Neural cell (in vitro differentiated cells): ENCODE data around the gene CRYGA. TPM values are rescaled to one million over a fixed set of nuclear protein-coding genes. Genes with fewer than 3 reads are reported as not detected.

Experiments used
- H2AFZ ChIP-seq: fragments of 200-600, 300-800 bp; sonication (generic), shearing (Covaris generic); 2 replicates; pipeline ENCODE4 v1.6.0; 2014; ENCODE audit warnings: low read depth, mild to moderate bottlenecking, antibody characterized with exemption, low read length, moderate library complexity
- H3F3A ChIP-seq: fragments of 200-600 bp; shearing (Covaris generic); 2 replicates; pipeline ENCODE4 v1.6.1; 2016; ENCODE audit warnings: mild to moderate bottlenecking, moderate library complexity, mixed read lengths, antibody characterized with exemption, low read length; ENCODE audit not compliant: insufficient read depth, poor library complexity, severe bottlenecking
- H3K27ac ChIP-seq: fragments of 200-600, 300-800 bp; sonication (generic), shearing (Covaris generic); 2 replicates; pipeline ENCODE4 v1.5.1; 2014; ENCODE audit warnings: mild to moderate bottlenecking, low read length, moderate library complexity
- H3K27me3 ChIP-seq: fragments of 300-800, 200-600 bp; sonication (generic), shearing (Covaris generic); 2 replicates; pipeline ENCODE4 v1.6.0; 2014; ENCODE audit warnings: mild to moderate bottlenecking, low read depth, low read length, moderate library complexity; ENCODE audit not compliant: insufficient read depth
- H3K36me3 ChIP-seq: fragments of 300-800, 200-600 bp; sonication (generic), shearing (Covaris generic); 2 replicates; pipeline ENCODE4 v1.5.1; 2014; ENCODE audit warnings: mild to moderate bottlenecking, antibody characterized with exemption, low read length, moderate library complexity; ENCODE audit not compliant: insufficient read depth
- H3K4me2 ChIP-seq: fragments of 300-800, 200-600 bp; sonication (generic), shearing (Covaris generic); 2 replicates; pipeline ENCODE4 v1.6.0; 2014; ENCODE audit warnings: mild to moderate bottlenecking, low read length
- H3K4me3 ChIP-seq: fragments of 300-800, 200-600 bp; sonication (generic), shearing (Covaris generic); 2 replicates; pipeline ENCODE4 v1.5.1; 2014; ENCODE audit warnings: mild to moderate bottlenecking, low read length, moderate library complexity
- H3K79me2 ChIP-seq: fragments of 200-600 bp; shearing (Covaris generic); replicated peaks from 2 replicates; pipeline ENCODE4 v1.6.0; 2014; ENCODE audit warnings: mild to moderate bottlenecking, low read length, moderate library complexity; ENCODE audit not compliant: insufficient read depth
- H3K9ac ChIP-seq: fragments of 300-800, 200-600 bp; sonication (generic), shearing (Covaris generic); 2 replicates; pipeline ENCODE4 v1.6.1; 2016; ENCODE audit warnings: mild to moderate bottlenecking, low read length, mixed read lengths
- H3K9me2 ChIP-seq: fragments of 200-600 bp; shearing (Covaris generic); 2 replicates; pipeline ENCODE4 v1.6.1; 2016; ENCODE audit warnings: mild to moderate bottlenecking, low read length, mixed read lengths; ENCODE audit not compliant: insufficient read depth
- H3K9me3 ChIP-seq: fragments of 200-600, 300-800 bp; sonication (generic), shearing (Covaris generic); 2 replicates; pipeline ENCODE4 v1.6.1; 2016; ENCODE audit warnings: mild to moderate bottlenecking, mixed run types, low read length, moderate library complexity, mixed read lengths
- H4K20me1 ChIP-seq: fragments of 200-600 bp; shearing (Covaris generic); 2 replicates; pipeline ENCODE4 v1.6.1; 2016; ENCODE audit warnings: mild to moderate bottlenecking, mixed run types; ENCODE audit not compliant: insufficient read depth
- EP300 ChIP-seq: fragments of 450-650 bp; conservative IDR thresholded peaks from 2 replicates; pipeline ENCODE4 v1.6.1; 2014; ENCODE audit warnings: antibody characterized with exemption, mild to moderate bottlenecking, moderate library complexity; ENCODE audit not compliant: poor library complexity, severe bottlenecking
- EZH2 ChIP-seq: fragments of 200-600, 300-800 bp; shearing (Covaris generic), sonication (generic); IDR thresholded peaks from 2 replicates; pipeline ENCODE4 v1.6.1; 2014; ENCODE audit warnings: antibody characterized with exemption, low read length, borderline replicate concordance, mild to moderate bottlenecking; ENCODE audit not compliant: insufficient read depth, poor library complexity, severe bottlenecking
- MXI1 ChIP-seq: fragments of 450-650 bp; conservative IDR thresholded peaks from 2 replicates; pipeline ENCODE4 v1.6.1; 2014; ENCODE audit warnings: antibody characterized with exemption, mild to moderate bottlenecking; ENCODE audit not compliant: poor library complexity, severe bottlenecking
- POLR2AphosphoS5 ChIP-seq: IDR thresholded peaks from 2 replicates; pipeline ENCODE4 v1.6.1; 2012
- RAD21 ChIP-seq: fragments of 450-650 bp; conservative IDR thresholded peaks from 2 replicates; pipeline ENCODE4 v1.6.1; 2014; ENCODE audit warnings: antibody characterized with exemption, mild to moderate bottlenecking, moderate library complexity
- SMC3 ChIP-seq: fragments of 450-650 bp; conservative IDR thresholded peaks from 2 replicates; pipeline ENCODE4 v1.6.1; 2014; ENCODE audit warnings: antibody characterized with exemption, mild to moderate bottlenecking, moderate library complexity; ENCODE audit not compliant: poor library complexity
- TAF1 ChIP-seq: IDR thresholded peaks from 2 replicates; pipeline ENCODE4 v1.6.1; 2012; ENCODE audit warnings: low read depth
- polyA plus RNA-seq: library from polyadenylated mRNA; depleted of rRNA; stranded (reverse); fragments of >200 nt; gene quantifications from 2 replicates; pipeline ENCODE4 v1.2.3, GENCODE V29; 2014
- TF ChIP-seq, protein P1 (sequence below): IDR thresholded peaks from 2 replicates; pipeline ENCODE4 v1.6.1; 2012; ENCODE audit warnings: borderline replicate concordance
- TF ChIP-seq, protein P2 (sequence below): fragments of 450-650 bp; IDR thresholded peaks from 2 replicates; pipeline ENCODE4 v1.5.1; 2014; ENCODE audit warnings: antibody characterized with exemption, mild to moderate bottlenecking, moderate library complexity; ENCODE audit not compliant: poor library complexity, severe bottlenecking

Gene CRYGA
- polyA plus RNA-seq, 1 donor from 2014 or later = not detected

DNA sequence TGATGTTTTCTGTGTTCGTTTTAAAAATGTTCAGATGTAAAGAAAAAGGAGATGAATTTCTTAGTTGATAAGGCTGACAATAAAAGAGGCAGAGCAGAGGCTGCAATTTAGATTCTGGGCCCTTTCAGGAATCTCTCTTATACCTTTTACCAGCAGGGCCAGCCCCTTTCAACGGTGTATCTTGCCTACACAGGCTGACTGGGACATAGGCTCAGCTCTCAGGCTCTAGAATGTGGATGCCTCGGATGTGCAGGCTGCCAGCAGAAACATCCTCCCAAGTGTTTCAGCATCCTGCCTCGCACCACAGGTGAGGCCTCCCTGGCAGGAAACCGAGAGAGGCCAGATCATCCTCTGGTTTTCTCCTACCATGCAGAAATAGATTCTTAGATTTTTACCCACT is 23.1 kb upstream of the CRYGA start:
- Histone ChIP-seq H3K27me3 (no peaks in the 10 kb centered on the region), H3K9me2 (no peaks in the 10 kb centered on the region), H3K4me2 (peak overlapping the region; percentile 17), H3K9me3 (no peaks in the 10 kb centered on the region), H3K27ac (no peak overlapping the region), H3K9ac (no peak overlapping the region), H2AFZ (no peak overlapping the region), H3K4me3 (peak overlapping the region; percentile 51), H3K79me2 (peaks cover 3% of the 10 kb centered on the region), H3F3A (no peaks in the 10 kb centered on the region), H4K20me1 (no peaks in the 10 kb centered on the region), H3K36me3 (no peaks in the 10 kb centered on the region)
- TF ChIP-seq EZH2 (no peak), SMC3 (no peak), POLR2AphosphoS5 (no peak), EP300 (no peak), MXI1 (no peak), RAD21 (no peak), TAF1 (no peak)
- TF ChIP-seq, protein P1, sequence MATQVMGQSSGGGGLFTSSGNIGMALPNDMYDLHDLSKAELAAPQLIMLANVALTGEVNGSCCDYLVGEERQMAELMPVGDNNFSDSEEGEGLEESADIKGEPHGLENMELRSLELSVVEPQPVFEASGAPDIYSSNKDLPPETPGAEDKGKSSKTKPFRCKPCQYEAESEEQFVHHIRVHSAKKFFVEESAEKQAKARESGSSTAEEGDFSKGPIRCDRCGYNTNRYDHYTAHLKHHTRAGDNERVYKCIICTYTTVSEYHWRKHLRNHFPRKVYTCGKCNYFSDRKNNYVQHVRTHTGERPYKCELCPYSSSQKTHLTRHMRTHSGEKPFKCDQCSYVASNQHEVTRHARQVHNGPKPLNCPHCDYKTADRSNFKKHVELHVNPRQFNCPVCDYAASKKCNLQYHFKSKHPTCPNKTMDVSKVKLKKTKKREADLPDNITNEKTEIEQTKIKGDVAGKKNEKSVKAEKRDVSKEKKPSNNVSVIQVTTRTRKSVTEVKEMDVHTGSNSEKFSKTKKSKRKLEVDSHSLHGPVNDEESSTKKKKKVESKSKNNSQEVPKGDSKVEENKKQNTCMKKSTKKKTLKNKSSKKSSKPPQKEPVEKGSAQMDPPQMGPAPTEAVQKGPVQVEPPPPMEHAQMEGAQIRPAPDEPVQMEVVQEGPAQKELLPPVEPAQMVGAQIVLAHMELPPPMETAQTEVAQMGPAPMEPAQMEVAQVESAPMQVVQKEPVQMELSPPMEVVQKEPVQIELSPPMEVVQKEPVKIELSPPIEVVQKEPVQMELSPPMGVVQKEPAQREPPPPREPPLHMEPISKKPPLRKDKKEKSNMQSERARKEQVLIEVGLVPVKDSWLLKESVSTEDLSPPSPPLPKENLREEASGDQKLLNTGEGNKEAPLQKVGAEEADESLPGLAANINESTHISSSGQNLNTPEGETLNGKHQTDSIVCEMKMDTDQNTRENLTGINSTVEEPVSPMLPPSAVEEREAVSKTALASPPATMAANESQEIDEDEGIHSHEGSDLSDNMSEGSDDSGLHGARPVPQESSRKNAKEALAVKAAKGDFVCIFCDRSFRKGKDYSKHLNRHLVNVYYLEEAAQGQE = no peak
- TF ChIP-seq, protein P2, sequence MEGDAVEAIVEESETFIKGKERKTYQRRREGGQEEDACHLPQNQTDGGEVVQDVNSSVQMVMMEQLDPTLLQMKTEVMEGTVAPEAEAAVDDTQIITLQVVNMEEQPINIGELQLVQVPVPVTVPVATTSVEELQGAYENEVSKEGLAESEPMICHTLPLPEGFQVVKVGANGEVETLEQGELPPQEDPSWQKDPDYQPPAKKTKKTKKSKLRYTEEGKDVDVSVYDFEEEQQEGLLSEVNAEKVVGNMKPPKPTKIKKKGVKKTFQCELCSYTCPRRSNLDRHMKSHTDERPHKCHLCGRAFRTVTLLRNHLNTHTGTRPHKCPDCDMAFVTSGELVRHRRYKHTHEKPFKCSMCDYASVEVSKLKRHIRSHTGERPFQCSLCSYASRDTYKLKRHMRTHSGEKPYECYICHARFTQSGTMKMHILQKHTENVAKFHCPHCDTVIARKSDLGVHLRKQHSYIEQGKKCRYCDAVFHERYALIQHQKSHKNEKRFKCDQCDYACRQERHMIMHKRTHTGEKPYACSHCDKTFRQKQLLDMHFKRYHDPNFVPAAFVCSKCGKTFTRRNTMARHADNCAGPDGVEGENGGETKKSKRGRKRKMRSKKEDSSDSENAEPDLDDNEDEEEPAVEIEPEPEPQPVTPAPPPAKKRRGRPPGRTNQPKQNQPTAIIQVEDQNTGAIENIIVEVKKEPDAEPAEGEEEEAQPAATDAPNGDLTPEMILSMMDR = no peak

DNA sequence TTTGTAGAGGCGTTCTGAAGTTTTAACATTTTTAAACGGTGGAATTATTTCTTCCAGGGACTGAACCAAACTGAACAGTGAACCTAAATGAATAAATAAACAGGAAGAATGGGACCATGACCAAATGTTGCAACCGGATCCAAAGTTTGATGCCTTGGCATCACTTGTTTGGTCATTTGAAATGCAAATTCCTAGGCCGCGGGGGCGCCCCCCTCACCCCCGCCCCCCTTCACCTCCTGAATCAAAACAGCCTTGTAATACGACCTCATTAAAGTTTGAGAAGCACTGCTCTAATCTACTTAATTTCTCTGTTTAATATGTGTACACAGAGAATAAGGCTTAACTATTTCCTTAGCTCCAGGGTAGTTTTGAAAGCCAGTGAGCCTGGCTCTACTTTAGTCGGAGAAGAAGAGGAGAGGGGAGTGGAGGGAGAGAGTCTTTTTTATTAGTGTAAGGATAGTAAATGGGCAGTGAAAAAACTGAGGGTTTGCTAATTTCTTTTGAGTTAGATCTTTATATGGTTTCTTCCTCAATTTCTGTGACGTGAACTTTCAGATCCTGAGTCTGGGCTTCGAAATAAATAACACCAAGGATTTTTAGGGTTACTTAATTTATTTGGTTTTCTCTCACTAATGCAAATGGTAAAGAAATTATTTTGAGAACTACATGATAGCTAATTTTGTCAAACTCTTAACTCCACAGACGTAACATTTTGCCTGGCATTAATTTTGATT is 20.8 kb upstream of the CRYGA start:
- Histone ChIP-seq H2AFZ (no peak overlapping the region), H4K20me1 (no peaks in the 10 kb centered on the region), H3K36me3 (no peaks in the 10 kb centered on the region), H3K4me3 (no peak overlapping the region), H3K27me3 (no peaks in the 10 kb centered on the region), H3K27ac (no peak overlapping the region), H3K4me2 (no peak overlapping the region), H3F3A (no peaks in the 10 kb centered on the region), H3K9me2 (no peaks in the 10 kb centered on the region), H3K9me3 (no peaks in the 10 kb centered on the region), H3K9ac (no peak overlapping the region), H3K79me2 (peaks cover 3% of the 10 kb centered on the region)
- TF ChIP-seq EP300 (no peak), SMC3 (no peak), EZH2 (no peak), RAD21 (no peak), MXI1 (no peak), POLR2AphosphoS5 (no peak), TAF1 (no peak)
- TF ChIP-seq, protein P1 = no peak
- TF ChIP-seq, protein P2 = no peak
